AG09309 (cell line): ENCODE measurements around the gene ZNF445.
"Not testable (repeated sequence)": the region's sequence is repeated elsewhere in the genome, so short reads cannot be mapped to it uniquely, and the experiment has no call there.

Experiments
- DNase-seq: peaks from one replicate; pipeline ENCODE4 v3.0.0-alpha.2; 2010; ENCODE audit warnings: low read depth
- H3K4me3 ChIP-seq: 2 replicates; pipeline ENCODE4 v1.5.1; 2011; ENCODE audit warnings: mild to moderate bottlenecking, low read depth, low read length, moderate library complexity; ENCODE audit not compliant: control insufficient read depth
- CTCF ChIP-seq: IDR thresholded peaks from 2 replicates; pipeline ENCODE4 v1.5.1; 2011; ENCODE audit warnings: mild to moderate bottlenecking, low read depth, low read length, inconsistent platforms; ENCODE audit not compliant: insufficient read depth, control insufficient read depth; ENCODE audit errors: missing control alignments

ZNF445 gene

GRCh38 chr3:44424758-44425157 is 52.7 kb downstream of the ZNF445 start:
- no peak for DNase-seq
- TF ChIP-seq CTCF, result no peak
- no peak overlapping the region for H3K4me3 ChIP-seq

- no peak for TF ChIP-seq CTCF
- H3K4me3 ChIP-seq, result no peak overlapping the region
- no peak for DNase-seq
These were observed 56.2 kb downstream of the ZNF445 start for GRCh38 chr3:44421280-44421679.

GRCh38 chr3:44420676-44421075 is 56.8 kb downstream of the ZNF445 start:
- TF ChIP-seq CTCF, result no peak
- H3K4me3 ChIP-seq, result no peak overlapping the region
- no peak for DNase-seq

GRCh38 chr3:44419923-44420650 is 57.4 kb downstream of the ZNF445 start:
- DNase-seq, result no peak
- no peak overlapping the region for H3K4me3 ChIP-seq
- TF ChIP-seq CTCF, result no peak

GRCh38 chr3:44419116-44419922 is 58.2 kb downstream of the ZNF445 start:
- no peak for TF ChIP-seq CTCF
- no peak overlapping the region for H3K4me3 ChIP-seq
- DNase-seq, result no peak

GRCh38 chr3:44418549-44418948 is 58.9 kb downstream of the ZNF445 start:
- peak; percentile 18 for TF ChIP-seq CTCF
- DNase-seq, result no peak
- no peak overlapping the region for H3K4me3 ChIP-seq

- not testable (repeated sequence) for DNase-seq, H3K4me3 ChIP-seq
These were observed 59.4 kb downstream of the ZNF445 start for GRCh38 chr3:44418118-44418517.
